Left lung (tissue), 10 donors: ENCODE measurements around the gene CAPN13. TPM values are rescaled to one million over a fixed set of nuclear protein-coding genes. Genes with fewer than 3 reads are reported as not detected.
A peak's percentile ranks its signal among the peaks of the same experiment; 100 is the strongest.

Experiments
- ATAC-seq: fragments of 200-7000 bp; cut with Tn5 transposase; one replicate; pipeline ENCODE4 v1.9.1; 2020; ENCODE audit warnings: moderate library complexity
- DNase-seq, 4 donors: peaks; one replicate each; pipeline ENCODE4 v3.0.0-alpha.2; 2013 to 2020
- H3K27ac ChIP-seq, 2 donors: fragments of 200-600 bp; sonication (generic) in 1 of 2; one replicate each; pipeline versions ENCODE4 v1.5.0 to v1.8.0; 2020 to 2021
- H3K27me3 ChIP-seq, 2 donors: fragments of 200-600 bp; sonication (generic) in 1 of 2; one replicate each; pipeline versions ENCODE4 v1.5.0 to v1.8.0; 2020 to 2021
- H3K36me3 ChIP-seq, 2 donors: fragments of 200-600 bp; sonication (generic) in 1 of 2; one replicate each; pipeline versions ENCODE4 v1.5.0 to v1.8.0; 2020 to 2021
- H3K4me1 ChIP-seq, 2 donors: fragments of 200-600 bp; one replicate each; pipeline ENCODE4 v1.8.0; 2021
- H3K4me3 ChIP-seq, 2 donors: fragments of 200-600 bp; sonication (generic) in 1 of 2; one replicate each; pipeline versions ENCODE4 v1.5.0 to v1.8.0; 2020 to 2021; ENCODE audit warnings: mild to moderate bottlenecking in 1 of 2
- H3K9me3 ChIP-seq, 2 donors: fragments of 200-600 bp; sonication (generic) in 1 of 2; one replicate each; pipeline versions ENCODE4 v1.5.0 to v1.8.0; 2020 to 2021
- CTCF ChIP-seq, 2 donors: fragments of 200-600 bp; sonication (generic) in 1 of 2; IDR thresholded peaks; one replicate each; pipeline versions ENCODE4 v1.5.0 to v1.8.0; 2021; ENCODE audit warnings: antibody characterized with exemption in 2 of 2
- intact Hi-C, 2 donors: fragments of 100-400 bp; cut with DNase I; formaldehyde crosslinking; loops; one replicate each; pipeline versions ENCODE4 v1.11.2 to v1.14.2; 2022
- polyA plus RNA-seq, 6 donors: library from polyadenylated mRNA; unstranded; fragments of 120-200 nt; gene quantifications; one replicate each; pipeline ENCODE4 v1.2.1, GENCODE V29; 2013; ENCODE audit not compliant: insufficient read length in 6 of 6
- total RNA-seq, 2 donors: library from RNA; stranded (reverse); fragmentation: NEBNext Ultra II Directional; extraction: Animal tissue kit (Norgen Biotek cat#: 25700); gene quantifications; one replicate each; pipeline ENCODE4 v1.2.1, GENCODE V29; 2021
- donor health status: DM: no; HTN: yes; CAD: no.
- donor health status: DM: no; HTN: no; CAD: no.

Gene CAPN13
- total and polyA plus RNA-seq, 8 donors, result 1.1 to 14.9 (median 1.5) TPM

DNA sequence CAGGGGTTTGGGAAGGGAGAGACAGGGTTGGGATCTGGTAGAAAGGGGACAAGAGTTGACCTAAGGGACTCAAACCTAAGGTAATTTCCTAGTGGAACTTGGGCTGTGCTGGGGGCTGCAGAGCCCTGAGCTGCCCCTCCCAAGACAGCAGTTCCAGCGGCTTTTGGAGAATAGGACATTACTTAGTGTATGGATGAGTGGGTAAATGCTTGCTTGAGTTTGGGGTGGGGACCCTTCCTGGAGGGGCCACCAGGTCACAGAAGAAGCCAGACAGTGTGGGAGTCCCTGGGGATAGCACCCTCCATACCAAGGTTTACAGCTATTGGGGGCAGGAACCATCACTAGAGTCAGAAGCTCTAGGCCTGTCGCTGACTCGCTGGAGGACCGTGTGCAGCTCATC, 111.5 kb downstream of the CAPN13 start:
- Histone ChIP-seq H3K4me1 (peaks cover 0 to 10% of the 10 kb centered on the region in 2 donors), H3K27me3 (no peaks in the 10 kb centered on the region), H3K9me3 (peaks cover 0 to 3% of the 10 kb centered on the region in 2 donors), H3K4me3 (no peak overlapping the region), H3K27ac (no peak overlapping the region), H3K36me3 (no peaks in the 10 kb centered on the region)
- intact Hi-C loops, result no loop called here
- no peak for DNase-seq
- ATAC-seq, result no peak
- no peak for TF ChIP-seq CTCF (IDR thresholded peaks at IDR 0.05)

GRCh38 chr2:30694286-30695055, 112.8 kb downstream of the CAPN13 start:
- ATAC-seq (no peak), DNase-seq (no peak)
- Histone ChIP-seq H3K27me3 (no peaks in the 10 kb centered on the region), H3K36me3 (no peaks in the 10 kb centered on the region), H3K27ac (no peak overlapping the region), H3K4me1 (peaks cover 0 to 15% of the 10 kb centered on the region in 2 donors), H3K4me3 (no peak overlapping the region), H3K9me3 (no peaks in the 10 kb centered on the region)
- no peak for TF ChIP-seq CTCF (IDR thresholded peaks at IDR 0.05)
- intact Hi-C loops, result no loop called here

DNA sequence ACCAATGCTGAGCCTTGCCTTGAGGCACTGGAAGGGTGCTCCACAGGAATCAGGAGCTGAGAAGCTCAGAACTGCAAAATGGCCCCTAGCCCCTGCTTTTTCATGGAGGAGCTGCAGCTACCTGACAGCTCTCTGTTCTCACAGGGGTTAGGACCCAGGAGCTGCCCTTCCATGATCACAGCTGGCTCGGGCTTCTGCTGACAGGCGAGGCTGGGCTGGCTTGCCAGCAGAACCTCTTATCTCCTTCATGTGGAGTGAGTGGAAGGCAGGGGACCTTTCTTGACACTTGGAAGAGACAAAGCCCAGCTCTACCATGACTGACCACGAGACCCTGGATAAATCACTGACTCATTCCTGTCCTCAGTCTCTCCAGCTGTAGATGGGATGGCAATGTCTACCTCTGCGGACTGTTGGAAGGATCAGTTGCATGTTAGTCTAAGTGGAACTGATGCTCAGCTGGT, 113.4 kb downstream of the CAPN13 start:
- DNase-seq (no peak), ATAC-seq (no peak)
- Histone ChIP-seq H3K4me1 (peaks cover 0 to 17% of the 10 kb centered on the region in 2 donors), H3K27ac (no peak overlapping the region), H3K4me3 (no peak overlapping the region), H3K36me3 (no peaks in the 10 kb centered on the region), H3K27me3 (no peaks in the 10 kb centered on the region), H3K9me3 (no peaks in the 10 kb centered on the region)
- intact Hi-C loops, result no loop called here
- no peak for TF ChIP-seq CTCF (IDR thresholded peaks at IDR 0.05)

DNA sequence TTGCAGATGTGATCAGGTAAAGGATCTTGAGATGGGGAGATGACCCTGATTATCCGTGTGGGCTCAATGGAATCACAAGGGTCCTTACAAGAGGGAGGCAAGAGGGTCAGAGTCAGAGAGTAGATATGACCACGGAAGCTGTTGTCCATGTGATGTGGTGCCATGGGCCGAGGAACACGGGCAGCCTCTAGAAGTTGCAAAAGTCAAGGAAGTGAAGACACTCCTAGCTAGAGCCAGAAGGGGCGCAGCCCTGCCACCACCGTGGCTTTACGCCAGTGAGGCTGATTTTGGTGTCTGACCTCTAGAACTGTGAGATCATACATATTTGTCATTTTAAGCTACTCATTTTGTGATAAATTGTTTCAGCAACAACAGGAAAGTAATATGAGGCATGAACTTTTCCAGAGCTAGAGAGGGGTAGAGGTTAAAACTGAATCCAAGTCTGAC, 114.4 kb downstream of the CAPN13 start:
- intact Hi-C loops, result no loop called here
- Histone ChIP-seq H3K27me3 (no peaks in the 10 kb centered on the region), H3K9me3 (no peaks in the 10 kb centered on the region), H3K4me1 (peaks cover 0 to 17% of the 10 kb centered on the region in 2 donors), H3K4me3 (no peak overlapping the region), H3K36me3 (no peaks in the 10 kb centered on the region), H3K27ac (no peak overlapping the region)
- DNase-seq (no peak), ATAC-seq (no peak)
- no peak for TF ChIP-seq CTCF (IDR thresholded peaks at IDR 0.05)

GRCh38 chr2:30691948-30692828, 115.1 kb downstream of the CAPN13 start:
- Histone ChIP-seq H3K27ac (no peak overlapping the region), H3K4me1 (peaks cover 0 to 17% of the 10 kb centered on the region in 2 donors), H3K36me3 (no peaks in the 10 kb centered on the region), H3K4me3 (no peak overlapping the region), H3K9me3 (no peaks in the 10 kb centered on the region), H3K27me3 (no peaks in the 10 kb centered on the region)
- no peak for TF ChIP-seq CTCF (IDR thresholded peaks at IDR 0.05)
- ATAC-seq (peak; percentile 60), DNase-seq (no peak)
- intact Hi-C loops, result no loop called here
